Neural cell (in vitro differentiated cells): ENCODE results near the gene UROC1. TPM values are rescaled to one million over a fixed set of nuclear protein-coding genes. Genes with fewer than 3 reads are reported as not detected.

Experiments used
- H2AFZ ChIP-seq: fragments of 200-600, 300-800 bp; sonication (generic), shearing (Covaris generic); 2 replicates; pipeline ENCODE4 v1.6.0; 2014; ENCODE audit warnings: low read depth, mild to moderate bottlenecking, antibody characterized with exemption, low read length, moderate library complexity
- H3F3A ChIP-seq: fragments of 200-600 bp; shearing (Covaris generic); 2 replicates; pipeline ENCODE4 v1.6.1; 2016; ENCODE audit warnings: mild to moderate bottlenecking, moderate library complexity, mixed read lengths, antibody characterized with exemption, low read length; ENCODE audit not compliant: insufficient read depth, poor library complexity, severe bottlenecking
- H3K27ac ChIP-seq: fragments of 200-600, 300-800 bp; sonication (generic), shearing (Covaris generic); 2 replicates; pipeline ENCODE4 v1.5.1; 2014; ENCODE audit warnings: mild to moderate bottlenecking, low read length, moderate library complexity
- H3K27me3 ChIP-seq: fragments of 300-800, 200-600 bp; sonication (generic), shearing (Covaris generic); 2 replicates; pipeline ENCODE4 v1.6.0; 2014; ENCODE audit warnings: mild to moderate bottlenecking, low read depth, low read length, moderate library complexity; ENCODE audit not compliant: insufficient read depth
- H3K36me3 ChIP-seq: fragments of 300-800, 200-600 bp; sonication (generic), shearing (Covaris generic); 2 replicates; pipeline ENCODE4 v1.5.1; 2014; ENCODE audit warnings: mild to moderate bottlenecking, antibody characterized with exemption, low read length, moderate library complexity; ENCODE audit not compliant: insufficient read depth
- H3K4me2 ChIP-seq: fragments of 300-800, 200-600 bp; sonication (generic), shearing (Covaris generic); 2 replicates; pipeline ENCODE4 v1.6.0; 2014; ENCODE audit warnings: mild to moderate bottlenecking, low read length
- H3K4me3 ChIP-seq: fragments of 300-800, 200-600 bp; sonication (generic), shearing (Covaris generic); 2 replicates; pipeline ENCODE4 v1.5.1; 2014; ENCODE audit warnings: mild to moderate bottlenecking, low read length, moderate library complexity
- H3K79me2 ChIP-seq: fragments of 200-600 bp; shearing (Covaris generic); replicated peaks from 2 replicates; pipeline ENCODE4 v1.6.0; 2014; ENCODE audit warnings: mild to moderate bottlenecking, low read length, moderate library complexity; ENCODE audit not compliant: insufficient read depth
- H3K9ac ChIP-seq: fragments of 300-800, 200-600 bp; sonication (generic), shearing (Covaris generic); 2 replicates; pipeline ENCODE4 v1.6.1; 2016; ENCODE audit warnings: mild to moderate bottlenecking, low read length, mixed read lengths
- H3K9me2 ChIP-seq: fragments of 200-600 bp; shearing (Covaris generic); 2 replicates; pipeline ENCODE4 v1.6.1; 2016; ENCODE audit warnings: mild to moderate bottlenecking, low read length, mixed read lengths; ENCODE audit not compliant: insufficient read depth
- H3K9me3 ChIP-seq: fragments of 200-600, 300-800 bp; sonication (generic), shearing (Covaris generic); 2 replicates; pipeline ENCODE4 v1.6.1; 2016; ENCODE audit warnings: mild to moderate bottlenecking, mixed run types, low read length, moderate library complexity, mixed read lengths
- H4K20me1 ChIP-seq: fragments of 200-600 bp; shearing (Covaris generic); 2 replicates; pipeline ENCODE4 v1.6.1; 2016; ENCODE audit warnings: mild to moderate bottlenecking, mixed run types; ENCODE audit not compliant: insufficient read depth
- EP300 ChIP-seq: fragments of 450-650 bp; conservative IDR thresholded peaks from 2 replicates; pipeline ENCODE4 v1.6.1; 2014; ENCODE audit warnings: antibody characterized with exemption, mild to moderate bottlenecking, moderate library complexity; ENCODE audit not compliant: poor library complexity, severe bottlenecking
- EZH2 ChIP-seq: fragments of 200-600, 300-800 bp; shearing (Covaris generic), sonication (generic); IDR thresholded peaks from 2 replicates; pipeline ENCODE4 v1.6.1; 2014; ENCODE audit warnings: antibody characterized with exemption, low read length, borderline replicate concordance, mild to moderate bottlenecking; ENCODE audit not compliant: insufficient read depth, poor library complexity, severe bottlenecking
- MXI1 ChIP-seq: fragments of 450-650 bp; conservative IDR thresholded peaks from 2 replicates; pipeline ENCODE4 v1.6.1; 2014; ENCODE audit warnings: antibody characterized with exemption, mild to moderate bottlenecking; ENCODE audit not compliant: poor library complexity, severe bottlenecking
- POLR2AphosphoS5 ChIP-seq: IDR thresholded peaks from 2 replicates; pipeline ENCODE4 v1.6.1; 2012
- RAD21 ChIP-seq: fragments of 450-650 bp; conservative IDR thresholded peaks from 2 replicates; pipeline ENCODE4 v1.6.1; 2014; ENCODE audit warnings: antibody characterized with exemption, mild to moderate bottlenecking, moderate library complexity
- SMC3 ChIP-seq: fragments of 450-650 bp; conservative IDR thresholded peaks from 2 replicates; pipeline ENCODE4 v1.6.1; 2014; ENCODE audit warnings: antibody characterized with exemption, mild to moderate bottlenecking, moderate library complexity; ENCODE audit not compliant: poor library complexity
- TAF1 ChIP-seq: IDR thresholded peaks from 2 replicates; pipeline ENCODE4 v1.6.1; 2012; ENCODE audit warnings: low read depth
- polyA plus RNA-seq: library from polyadenylated mRNA; depleted of rRNA; stranded (reverse); fragments of >200 nt; gene quantifications from 2 replicates; pipeline ENCODE4 v1.2.3, GENCODE V29; 2014
- TF ChIP-seq, protein P1 (sequence below): fragments of 450-650 bp; IDR thresholded peaks from 2 replicates; pipeline ENCODE4 v1.5.1; 2014; ENCODE audit warnings: antibody characterized with exemption, mild to moderate bottlenecking, moderate library complexity; ENCODE audit not compliant: poor library complexity, severe bottlenecking
- TF ChIP-seq, protein P2 (sequence below): IDR thresholded peaks from 2 replicates; pipeline ENCODE4 v1.6.1; 2012; ENCODE audit warnings: borderline replicate concordance

Gene UROC1
- polyA plus RNA-seq, 1 donor from 2014 or later, result not detected

DNA sequence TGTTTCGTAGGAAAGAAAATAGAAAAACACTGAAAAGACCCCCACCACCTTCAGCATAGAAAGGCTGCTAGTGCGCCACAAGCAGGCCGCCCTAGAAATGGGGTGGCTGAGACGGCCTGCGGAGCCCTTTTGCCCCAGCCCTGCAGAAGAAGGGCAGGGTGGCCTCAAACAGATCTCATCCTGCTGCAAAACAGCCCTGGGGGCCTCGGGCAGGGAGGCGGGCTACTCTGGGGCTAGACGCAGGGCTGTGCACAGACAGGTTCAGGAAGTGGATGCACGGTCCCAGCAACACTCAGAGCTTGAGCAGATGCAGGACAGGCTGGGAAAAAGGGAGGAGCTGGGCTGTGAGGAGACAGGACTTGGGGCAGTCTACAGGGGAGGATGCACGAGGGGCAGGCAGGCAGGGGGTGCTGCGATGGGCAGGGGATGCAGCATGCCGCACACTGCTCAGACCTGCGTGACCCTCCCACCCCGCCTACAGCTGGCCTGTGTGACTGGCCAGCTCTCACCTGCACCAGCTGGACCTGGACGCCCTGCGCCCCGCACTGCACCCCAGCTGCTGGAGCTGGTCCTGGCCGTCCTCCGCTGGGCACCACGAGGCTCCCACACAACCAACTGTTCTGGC is 76.2 kb downstream of the UROC1 start:
- Histone ChIP-seq H3K79me2 (no peaks in the 10 kb centered on the region), H3K27me3 (no peaks in the 10 kb centered on the region), H3K36me3 (no peaks in the 10 kb centered on the region), H3K9ac (no peak overlapping the region), H3K9me3 (no peaks in the 10 kb centered on the region), H3K4me2 (no peak overlapping the region), H3F3A (no peaks in the 10 kb centered on the region), H3K9me2 (no peaks in the 10 kb centered on the region), H3K27ac (no peak overlapping the region), H2AFZ (no peak overlapping the region), H4K20me1 (no peaks in the 10 kb centered on the region), H3K4me3 (no peak overlapping the region)
- TF ChIP-seq EZH2 (no peak), RAD21 (no peak), TAF1 (no peak), POLR2AphosphoS5 (no peak), SMC3 (no peak), EP300 (no peak), MXI1 (no peak)
- TF ChIP-seq, protein P1, sequence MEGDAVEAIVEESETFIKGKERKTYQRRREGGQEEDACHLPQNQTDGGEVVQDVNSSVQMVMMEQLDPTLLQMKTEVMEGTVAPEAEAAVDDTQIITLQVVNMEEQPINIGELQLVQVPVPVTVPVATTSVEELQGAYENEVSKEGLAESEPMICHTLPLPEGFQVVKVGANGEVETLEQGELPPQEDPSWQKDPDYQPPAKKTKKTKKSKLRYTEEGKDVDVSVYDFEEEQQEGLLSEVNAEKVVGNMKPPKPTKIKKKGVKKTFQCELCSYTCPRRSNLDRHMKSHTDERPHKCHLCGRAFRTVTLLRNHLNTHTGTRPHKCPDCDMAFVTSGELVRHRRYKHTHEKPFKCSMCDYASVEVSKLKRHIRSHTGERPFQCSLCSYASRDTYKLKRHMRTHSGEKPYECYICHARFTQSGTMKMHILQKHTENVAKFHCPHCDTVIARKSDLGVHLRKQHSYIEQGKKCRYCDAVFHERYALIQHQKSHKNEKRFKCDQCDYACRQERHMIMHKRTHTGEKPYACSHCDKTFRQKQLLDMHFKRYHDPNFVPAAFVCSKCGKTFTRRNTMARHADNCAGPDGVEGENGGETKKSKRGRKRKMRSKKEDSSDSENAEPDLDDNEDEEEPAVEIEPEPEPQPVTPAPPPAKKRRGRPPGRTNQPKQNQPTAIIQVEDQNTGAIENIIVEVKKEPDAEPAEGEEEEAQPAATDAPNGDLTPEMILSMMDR, result no peak
- TF ChIP-seq, protein P2, sequence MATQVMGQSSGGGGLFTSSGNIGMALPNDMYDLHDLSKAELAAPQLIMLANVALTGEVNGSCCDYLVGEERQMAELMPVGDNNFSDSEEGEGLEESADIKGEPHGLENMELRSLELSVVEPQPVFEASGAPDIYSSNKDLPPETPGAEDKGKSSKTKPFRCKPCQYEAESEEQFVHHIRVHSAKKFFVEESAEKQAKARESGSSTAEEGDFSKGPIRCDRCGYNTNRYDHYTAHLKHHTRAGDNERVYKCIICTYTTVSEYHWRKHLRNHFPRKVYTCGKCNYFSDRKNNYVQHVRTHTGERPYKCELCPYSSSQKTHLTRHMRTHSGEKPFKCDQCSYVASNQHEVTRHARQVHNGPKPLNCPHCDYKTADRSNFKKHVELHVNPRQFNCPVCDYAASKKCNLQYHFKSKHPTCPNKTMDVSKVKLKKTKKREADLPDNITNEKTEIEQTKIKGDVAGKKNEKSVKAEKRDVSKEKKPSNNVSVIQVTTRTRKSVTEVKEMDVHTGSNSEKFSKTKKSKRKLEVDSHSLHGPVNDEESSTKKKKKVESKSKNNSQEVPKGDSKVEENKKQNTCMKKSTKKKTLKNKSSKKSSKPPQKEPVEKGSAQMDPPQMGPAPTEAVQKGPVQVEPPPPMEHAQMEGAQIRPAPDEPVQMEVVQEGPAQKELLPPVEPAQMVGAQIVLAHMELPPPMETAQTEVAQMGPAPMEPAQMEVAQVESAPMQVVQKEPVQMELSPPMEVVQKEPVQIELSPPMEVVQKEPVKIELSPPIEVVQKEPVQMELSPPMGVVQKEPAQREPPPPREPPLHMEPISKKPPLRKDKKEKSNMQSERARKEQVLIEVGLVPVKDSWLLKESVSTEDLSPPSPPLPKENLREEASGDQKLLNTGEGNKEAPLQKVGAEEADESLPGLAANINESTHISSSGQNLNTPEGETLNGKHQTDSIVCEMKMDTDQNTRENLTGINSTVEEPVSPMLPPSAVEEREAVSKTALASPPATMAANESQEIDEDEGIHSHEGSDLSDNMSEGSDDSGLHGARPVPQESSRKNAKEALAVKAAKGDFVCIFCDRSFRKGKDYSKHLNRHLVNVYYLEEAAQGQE, result no peak

DNA sequence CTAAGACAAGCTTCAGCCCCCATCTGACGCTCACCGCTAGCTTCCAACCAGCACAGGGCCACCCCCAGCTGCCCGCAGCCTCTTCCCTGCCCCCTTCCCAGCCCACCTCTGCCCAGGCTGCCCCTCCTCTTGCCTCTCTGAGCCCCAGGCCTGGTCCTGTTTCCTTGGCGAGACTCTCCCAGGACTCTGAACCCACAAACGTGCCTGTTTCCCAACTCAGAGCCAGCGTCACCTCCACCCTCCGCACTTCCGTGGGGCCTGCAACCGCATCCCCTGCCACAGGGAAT is 76.9 kb downstream of the UROC1 start:
- Histone ChIP-seq H3K9me3 (no peaks in the 10 kb centered on the region), H3K27ac (no peak overlapping the region), H3K4me3 (no peak overlapping the region), H3F3A (no peaks in the 10 kb centered on the region), H4K20me1 (no peaks in the 10 kb centered on the region), H3K9me2 (no peaks in the 10 kb centered on the region), H3K79me2 (no peaks in the 10 kb centered on the region), H3K4me2 (no peak overlapping the region), H3K36me3 (no peaks in the 10 kb centered on the region), H2AFZ (no peak overlapping the region), H3K27me3 (no peaks in the 10 kb centered on the region), H3K9ac (no peak overlapping the region)
- no peak for TF ChIP-seq RAD21
- TF ChIP-seq EP300, result no peak
- no peak for TF ChIP-seq TAF1
- TF ChIP-seq EZH2, result no peak
- TF ChIP-seq SMC3, result no peak
- TF ChIP-seq, protein P1, result no peak
- TF ChIP-seq, protein P2, result no peak
- TF ChIP-seq POLR2AphosphoS5, result no peak
- no peak for TF ChIP-seq MXI1
